ENCODE measurements around the gene TNC. TPM values are rescaled to one million over a fixed set of nuclear protein-coding genes. Genes with fewer than 3 reads are reported as not detected.

Gene TNC
- polyA plus RNA-seq, 6 donors from 2014 or later, result not detected

DNA sequence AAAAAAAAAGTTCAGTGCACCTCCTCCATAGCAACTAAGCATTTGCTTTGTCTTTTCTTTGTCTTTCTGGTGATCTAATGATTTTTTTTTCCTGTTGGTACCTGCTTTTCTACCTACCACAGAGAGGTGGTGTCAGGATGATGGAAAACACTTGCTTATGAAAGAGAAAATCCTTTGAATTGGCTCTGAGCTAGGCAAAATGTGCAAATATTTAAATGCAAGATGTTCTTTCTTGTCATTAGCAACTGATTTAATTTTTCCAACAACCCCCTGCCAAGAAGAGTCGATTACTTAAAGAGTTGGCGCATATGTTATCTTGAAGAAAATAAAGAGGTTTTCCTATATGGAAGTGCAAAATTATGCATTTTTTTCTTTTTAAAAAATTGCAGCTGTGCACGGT lies 37.7 kb downstream of the TNC start:
- Mint-ChIP-seq H3K4me3 (no peak overlapping the region), H3K36me3 (no peaks in the 10 kb centered on the region), H3K9me3 (no peaks in the 10 kb centered on the region), H3K4me1 (no peaks in the 10 kb centered on the region), H3K27ac (no peak overlapping the region), H3K27me3 (peaks cover 0 to 21% (median 7%) of the 10 kb centered on the region in 3 donors)
- ATAC-seq (ENCODE audit: low read depth in 2 of 2), result no peak
- no peak for DNase-seq

GRCh38 chr9:115079156-115079555 lies 38.8 kb downstream of the TNC start:
- DNase-seq (no peak), ATAC-seq (ENCODE audit: low read depth in 2 of 2) (no peak)
- no peak overlapping the region for H3K27ac Mint-ChIP-seq
- H3K36me3 Mint-ChIP-seq, result no peaks in the 10 kb centered on the region
- H3K4me1 Mint-ChIP-seq, result no peaks in the 10 kb centered on the region
- H3K27me3 Mint-ChIP-seq, result peaks cover 0 to 15% (median 7%) of the 10 kb centered on the region in 3 donors
- H3K4me3 Mint-ChIP-seq, result no peak overlapping the region
- H3K9me3 Mint-ChIP-seq, result no peaks in the 10 kb centered on the region

DNA sequence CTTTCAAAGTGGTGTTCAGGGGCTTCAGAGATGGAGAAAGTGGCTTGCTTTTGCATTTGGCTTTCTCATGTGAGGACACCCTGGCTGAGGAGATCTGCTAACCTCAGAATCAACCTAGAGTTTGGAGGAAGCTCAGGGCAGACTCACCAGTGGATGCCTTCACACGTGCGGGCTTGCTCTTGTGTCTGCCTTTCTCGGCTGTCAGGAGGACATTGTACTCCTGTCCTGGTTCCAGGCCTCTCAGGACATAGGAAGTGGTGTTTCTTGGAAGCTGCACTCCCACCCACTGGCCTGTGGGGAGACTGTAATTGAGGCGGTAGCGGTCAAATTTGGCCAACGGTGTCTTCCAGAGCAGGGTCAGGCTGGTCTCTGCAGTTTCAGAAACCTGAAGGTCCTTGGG lies 44.5 kb downstream of the TNC start:
- Mint-ChIP-seq H3K9me3 (peaks cover 0 to 3% (median 0%) of the 10 kb centered on the region in 7 donors), H3K27ac (no peak overlapping the region), H3K36me3 (no peaks in the 10 kb centered on the region), H3K4me1 (no peaks in the 10 kb centered on the region), H3K27me3 (peaks cover 24 to 40% (median 32%) of the 10 kb centered on the region in 3 donors), H3K4me3 (no peak overlapping the region)
- no peak for ATAC-seq (ENCODE audit: low read depth in 2 of 2)
- DNase-seq, result no peak

DNA sequence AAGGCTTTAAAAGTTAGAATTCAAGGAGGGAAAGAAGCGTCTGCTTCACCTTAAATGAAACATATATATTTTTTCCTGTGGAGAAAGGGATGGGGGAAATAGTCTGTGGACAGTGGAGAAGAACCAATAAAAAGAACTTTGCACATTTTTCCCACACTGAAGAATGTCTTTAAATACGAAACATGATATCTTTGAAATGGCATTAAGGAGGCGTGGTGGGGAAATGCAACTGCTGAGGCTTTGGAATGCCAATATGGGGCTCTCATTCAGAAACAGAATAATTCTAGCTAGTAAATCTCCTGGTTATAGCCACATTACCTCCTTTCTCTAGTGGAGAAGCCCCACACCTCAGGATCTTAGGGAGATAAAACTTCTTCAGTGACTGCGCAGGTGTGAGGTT lies 46.8 kb downstream of the TNC start:
- no peak for DNase-seq
- peaks cover 0 to 3% (median 0%) of the 10 kb centered on the region in 7 donors for H3K9me3 Mint-ChIP-seq
- no peaks in the 10 kb centered on the region for H3K36me3 Mint-ChIP-seq
- H3K27me3 Mint-ChIP-seq, result peaks cover 24 to 52% (median 45%) of the 10 kb centered on the region in 3 donors
- H3K4me1 Mint-ChIP-seq, result no peaks in the 10 kb centered on the region
- ATAC-seq (ENCODE audit: low read depth in 2 of 2), result no peak
- no peak overlapping the region for H3K27ac Mint-ChIP-seq
- no peak overlapping the region for H3K4me3 Mint-ChIP-seq

DNA sequence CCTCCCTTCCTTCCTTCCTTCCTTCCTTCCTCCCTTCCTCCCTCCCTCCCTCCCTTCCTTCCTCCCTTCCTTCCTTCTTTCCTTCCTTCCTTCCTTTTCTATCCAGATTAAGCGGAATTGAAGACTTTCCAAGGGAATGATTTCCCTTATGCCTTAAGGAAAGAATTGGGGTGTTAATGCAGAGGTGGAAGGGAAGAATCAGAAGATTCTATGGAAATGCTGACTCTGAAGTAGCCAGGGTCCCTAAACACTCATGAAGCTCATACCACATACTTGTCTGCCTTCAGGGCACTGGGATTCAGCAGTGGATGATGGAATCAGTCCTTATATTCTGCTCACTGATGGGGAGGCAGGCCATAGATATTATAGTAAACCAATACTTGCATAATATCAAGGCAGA lies 48.2 kb downstream of the TNC start:
- ATAC-seq (ENCODE audit: low read depth in 2 of 2) (no peak), DNase-seq (no peak)
- Mint-ChIP-seq H3K4me1 (no peaks in the 10 kb centered on the region), H3K4me3 (peak overlapping the region in 1 of 8 donors; percentile 25), H3K36me3 (no peaks in the 10 kb centered on the region), H3K27me3 (peaks cover 24 to 59% (median 40%) of the 10 kb centered on the region in 3 donors), H3K27ac (no peak overlapping the region), H3K9me3 (peaks cover 0 to 3% (median 0%) of the 10 kb centered on the region in 7 donors)

GRCh38 chr9:115069302-115069701 lies 48.7 kb downstream of the TNC start:
- DNase-seq (no peak), ATAC-seq (ENCODE audit: low read depth in 2 of 2) (no peak)
- Mint-ChIP-seq H3K27me3 (peaks cover 24 to 63% (median 43%) of the 10 kb centered on the region in 3 donors), H3K4me1 (no peaks in the 10 kb centered on the region), H3K9me3 (peaks cover 0 to 3% (median 0%) of the 10 kb centered on the region in 7 donors), H3K4me3 (no peak overlapping the region), H3K36me3 (no peaks in the 10 kb centered on the region), H3K27ac (no peak overlapping the region)

DNA sequence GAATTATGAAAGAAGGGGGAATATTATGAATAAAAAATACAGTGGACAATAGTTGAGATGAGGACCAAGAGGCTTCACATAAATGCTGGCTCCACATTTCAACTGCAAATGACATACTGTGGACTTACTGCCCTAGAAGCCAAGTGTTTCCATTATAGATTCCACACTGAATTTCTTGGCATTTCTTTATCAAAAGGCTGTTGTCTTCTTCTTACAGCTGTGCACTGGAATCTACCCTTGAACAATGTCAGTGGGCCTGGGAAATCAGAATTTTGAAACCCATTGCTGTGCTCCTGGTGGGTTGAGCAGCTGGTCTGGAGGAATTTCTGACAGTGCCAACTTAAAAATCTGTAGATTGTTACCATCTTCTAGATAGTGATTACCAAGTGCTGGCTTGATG lies 49.9 kb downstream of the TNC start:
- H3K27me3 Mint-ChIP-seq, result peaks cover 28 to 74% (median 50%) of the 10 kb centered on the region in 3 donors
- H3K9me3 Mint-ChIP-seq, result peaks cover 0 to 3% (median 0%) of the 10 kb centered on the region in 7 donors

DNA sequence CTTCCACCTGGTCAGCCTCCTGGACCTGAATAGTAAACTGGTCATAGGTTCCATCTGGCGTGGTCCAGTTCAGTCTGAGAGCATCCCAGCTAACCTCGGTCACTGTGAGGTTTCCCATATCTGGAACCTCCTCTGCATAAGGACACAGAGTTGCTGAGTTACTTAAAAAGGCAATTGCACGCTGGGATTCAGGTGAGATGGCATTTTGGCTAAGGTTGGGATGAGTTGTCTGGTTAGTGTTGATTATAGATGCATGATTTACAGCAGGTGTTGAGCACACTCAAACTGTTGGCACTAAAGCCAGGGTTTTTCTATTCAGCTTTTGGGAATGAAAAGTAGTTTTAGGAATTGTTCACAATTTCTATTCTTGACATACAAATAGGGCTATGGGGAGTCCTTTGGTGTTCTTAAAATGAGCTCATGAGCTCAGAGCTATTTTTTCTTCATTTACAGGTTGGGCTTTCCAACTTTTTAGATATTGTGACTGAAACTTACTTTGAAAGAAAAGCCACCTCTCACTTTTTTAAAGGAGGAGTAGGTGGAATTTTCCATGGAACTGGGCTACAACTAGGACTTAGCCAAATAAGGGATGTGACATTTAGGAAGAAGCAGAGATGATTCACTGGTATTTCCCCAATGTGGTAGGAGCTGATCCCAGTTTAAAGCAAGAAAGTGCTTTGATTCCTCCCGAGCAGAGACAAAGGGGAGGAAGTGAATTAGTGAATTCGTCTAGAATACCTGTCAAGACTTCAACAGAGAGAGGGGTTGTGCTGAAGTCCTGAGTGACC lies 54.7 kb downstream of the TNC start:
- peaks cover 20 to 55% (median 45%) of the 10 kb centered on the region in 3 donors for H3K27me3 Mint-ChIP-seq
- no peaks in the 10 kb centered on the region for H3K4me1 Mint-ChIP-seq

More for the DNA sequence above, 49.9 kb downstream of the TNC start:
- no peaks in the 10 kb centered on the region for H3K4me1 Mint-ChIP-seq
- H3K4me3 Mint-ChIP-seq, result no peak overlapping the region
- no peak overlapping the region for H3K27ac Mint-ChIP-seq
- no peak for ATAC-seq (ENCODE audit: low read depth in 2 of 2)
- DNase-seq, result no peak
- no peaks in the 10 kb centered on the region for H3K36me3 Mint-ChIP-seq

DNA sequence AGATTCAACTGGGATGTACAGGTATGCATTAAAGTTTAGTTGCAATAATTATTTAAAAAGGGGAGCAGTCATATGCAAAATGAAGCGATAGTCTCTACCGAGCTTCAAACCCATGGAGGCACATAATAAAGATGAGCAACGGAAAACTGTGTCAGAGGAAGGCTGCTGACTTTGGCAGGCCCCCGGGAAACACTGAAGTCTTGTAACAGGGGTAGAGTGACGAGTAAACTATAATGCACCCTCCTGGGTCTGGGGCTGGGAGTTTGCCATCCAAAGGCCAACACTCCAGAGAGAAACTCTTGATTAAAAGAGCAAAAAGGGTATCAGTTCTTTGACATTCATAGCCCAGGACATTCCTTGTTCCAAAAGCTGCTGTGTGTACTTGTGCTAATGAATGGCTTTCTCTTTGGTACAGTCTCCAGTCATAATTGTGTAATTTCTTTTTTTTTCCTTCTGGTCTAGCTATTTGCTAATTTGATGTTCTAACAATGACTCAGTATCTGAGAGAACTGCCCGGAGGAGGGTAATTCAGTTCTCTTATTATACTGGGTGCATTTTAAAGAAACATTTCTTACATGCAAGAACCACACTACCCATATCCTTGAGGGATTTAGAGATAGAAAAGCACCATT lies 59.2 kb downstream of the TNC start:
- H3K36me3 Mint-ChIP-seq, result no peaks in the 10 kb centered on the region
- no peak for ATAC-seq (ENCODE audit: low read depth in 2 of 2)
- no peak for DNase-seq
- no peak overlapping the region for H3K27ac Mint-ChIP-seq
- H3K4me3 Mint-ChIP-seq, result no peak overlapping the region
- no peaks in the 10 kb centered on the region for H3K4me1 Mint-ChIP-seq
- H3K27me3 Mint-ChIP-seq, result peaks cover 48 to 58% (median 50%) of the 10 kb centered on the region in 3 donors
- H3K9me3 Mint-ChIP-seq, result no peaks in the 10 kb centered on the region

More for the DNA sequence above, 54.7 kb downstream of the TNC start:
- Mint-ChIP-seq H3K4me3 (no peak overlapping the region), H3K36me3 (no peaks in the 10 kb centered on the region), H3K9me3 (no peaks in the 10 kb centered on the region), H3K27ac (no peak overlapping the region)
- no peak for DNase-seq
- ATAC-seq (ENCODE audit: low read depth in 2 of 2), result no peak

GRCh38 chr9:115058175-115058574 lies 59.8 kb downstream of the TNC start:
- H3K4me1 Mint-ChIP-seq, result no peaks in the 10 kb centered on the region
- H3K27me3 Mint-ChIP-seq, result peaks cover 46 to 52% (median 48%) of the 10 kb centered on the region in 3 donors
- no peak overlapping the region for H3K27ac Mint-ChIP-seq
- DNase-seq (no peak), ATAC-seq (ENCODE audit: low read depth in 2 of 2) (no peak)
- no peaks in the 10 kb centered on the region for H3K9me3 Mint-ChIP-seq
- no peak overlapping the region for H3K4me3 Mint-ChIP-seq
- no peaks in the 10 kb centered on the region for H3K36me3 Mint-ChIP-seq

DNA sequence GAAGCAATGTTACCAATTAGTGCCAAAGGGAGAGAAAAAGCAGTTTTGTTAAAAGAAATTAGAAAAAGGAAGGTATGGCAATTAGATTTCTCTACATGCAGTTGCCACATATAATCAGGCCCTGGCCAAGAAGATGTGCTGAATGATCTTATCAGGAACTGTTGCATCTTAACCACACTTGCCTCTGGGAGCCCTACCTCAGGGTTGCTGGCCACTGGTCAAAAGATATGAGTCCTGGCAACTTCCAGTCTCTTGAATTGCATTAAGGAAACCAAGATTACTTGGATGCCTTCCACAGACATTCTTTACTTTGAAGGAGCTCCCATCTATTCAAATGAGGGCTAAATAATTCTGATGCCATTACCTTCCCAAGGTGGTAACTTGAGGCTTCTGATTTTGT lies 60.4 kb downstream of the TNC start:
- Mint-ChIP-seq H3K9me3 (no peaks in the 10 kb centered on the region), H3K36me3 (no peaks in the 10 kb centered on the region), H3K4me3 (no peak overlapping the region), H3K27me3 (peaks cover 46 to 58% (median 54%) of the 10 kb centered on the region in 3 donors), H3K4me1 (no peaks in the 10 kb centered on the region), H3K27ac (no peak overlapping the region)
- DNase-seq (no peak), ATAC-seq (ENCODE audit: low read depth in 2 of 2) (no peak)

DNA sequence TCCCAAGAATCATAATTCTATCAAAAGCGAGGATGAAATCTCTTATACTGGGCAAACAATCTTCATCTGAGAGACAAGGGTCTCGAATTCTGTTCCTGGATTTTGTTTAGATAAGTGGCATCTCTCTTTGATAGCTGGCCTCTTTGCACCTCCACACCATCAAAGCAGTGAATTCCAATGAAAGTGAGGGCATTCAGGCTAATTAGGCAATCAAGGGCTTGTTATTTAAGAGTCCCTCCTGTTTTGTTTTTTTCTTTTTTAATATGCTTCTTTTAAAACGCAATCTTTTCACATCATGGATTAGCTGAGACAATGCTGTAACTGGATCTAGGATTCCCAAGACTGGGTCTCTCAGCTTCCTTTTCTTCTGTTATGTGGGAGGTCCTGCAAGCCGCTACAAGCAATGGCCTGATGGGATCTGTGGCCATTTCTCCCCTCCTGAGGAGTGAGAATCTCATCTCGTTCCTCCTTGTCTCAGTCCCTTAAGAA lies 67.9 kb downstream of the TNC start:
- Mint-ChIP-seq H3K4me1 (no peaks in the 10 kb centered on the region), H3K4me3 (no peak overlapping the region), H3K27ac (peak overlapping the region in 1 of 6 donors; percentile 4), H3K36me3 (no peaks in the 10 kb centered on the region), H3K27me3 (peaks cover 31 to 47% (median 34%) of the 10 kb centered on the region in 3 donors), H3K9me3 (no peaks in the 10 kb centered on the region)
- ATAC-seq (ENCODE audit: low read depth in 2 of 2) (no peak), DNase-seq (no peak)

GRCh38 chr9:115046824-115047223 lies 71.1 kb downstream of the TNC start:
- no peaks in the 10 kb centered on the region for H3K36me3 Mint-ChIP-seq
- peaks cover 21 to 50% (median 43%) of the 10 kb centered on the region in 3 donors for H3K27me3 Mint-ChIP-seq
- H3K4me1 Mint-ChIP-seq, result peaks cover 3 to 7% (median 6%) of the 10 kb centered on the region in 3 donors
- DNase-seq (no peak), ATAC-seq (ENCODE audit: low read depth in 2 of 2) (no peak)
- no peaks in the 10 kb centered on the region for H3K9me3 Mint-ChIP-seq
- no peak overlapping the region for H3K4me3 Mint-ChIP-seq
- H3K27ac Mint-ChIP-seq, result no peak overlapping the region

GRCh38 chr9:115046199-115046598 lies 71.8 kb downstream of the TNC start:
- H3K9me3 Mint-ChIP-seq, result no peaks in the 10 kb centered on the region
- H3K36me3 Mint-ChIP-seq, result no peaks in the 10 kb centered on the region
- peak overlapping the region in 1 of 6 donors; percentile 50 for H3K27ac Mint-ChIP-seq
- DNase-seq (no peak), ATAC-seq (ENCODE audit: low read depth in 2 of 2) (no peak)
- peaks cover 3 to 7% (median 6%) of the 10 kb centered on the region in 3 donors for H3K4me1 Mint-ChIP-seq
- H3K4me3 Mint-ChIP-seq, result no peak overlapping the region
- peaks cover 18 to 48% (median 47%) of the 10 kb centered on the region in 3 donors for H3K27me3 Mint-ChIP-seq
